Activated CD4-positive, alpha-beta T cell treated with anti-CD3 and anti-CD28 coated beads, Interleukin-2, amount 50 U/mL, for 4 hours (primary cell): ENCODE measurements around the gene POLN.

ENCODE experiments used
- DNase-seq, 2 experiments: peaks; one replicate each; pipeline ENCODE4 v3.0.0-alpha.2; 2020

The POLN gene

DNA sequence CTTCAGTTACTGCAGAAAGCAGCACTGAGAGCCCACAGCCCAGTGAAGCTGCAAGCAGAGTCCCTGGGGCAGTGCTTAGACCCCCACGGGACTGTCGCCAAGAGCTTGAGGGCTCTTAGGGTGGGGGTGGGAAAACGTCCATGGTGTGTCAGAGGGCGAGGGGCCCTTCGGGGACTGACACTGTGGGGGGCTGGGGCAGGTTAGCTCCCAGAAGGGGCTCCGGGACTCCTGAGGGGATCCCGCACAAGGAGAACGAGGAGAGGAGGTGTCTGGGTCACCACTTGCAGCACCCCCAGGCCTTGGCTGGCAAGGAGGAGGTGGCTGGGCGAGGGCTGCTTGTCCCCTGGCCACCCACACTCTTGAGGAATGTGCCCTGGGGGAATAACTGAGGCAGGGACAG is 162.0 kb downstream of the POLN start:
- no peak for DNase-seq

DNA sequence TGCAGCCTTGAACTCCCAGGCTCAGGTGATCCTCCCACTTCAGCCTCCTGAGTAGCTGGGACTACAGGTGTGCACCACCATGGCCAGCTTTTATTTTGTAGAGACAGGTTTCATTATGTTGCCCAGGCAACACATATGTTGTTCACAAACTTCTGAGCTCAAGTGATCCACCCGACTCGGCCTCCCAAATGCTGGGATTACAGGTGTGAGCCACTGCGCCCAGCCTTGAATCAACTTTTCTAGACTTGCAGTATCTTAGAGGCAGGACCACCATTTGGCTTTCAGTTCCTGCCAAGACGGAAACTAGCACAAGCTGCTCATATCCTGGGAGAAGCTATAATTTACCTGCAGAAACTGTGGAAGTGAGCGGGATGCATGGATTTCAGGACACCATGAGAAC is 162.9 kb downstream of the POLN start:
- DNase-seq, result no peak

GRCh38 chr4:2078584-2078983 is 163.3 kb downstream of the POLN start:
- DNase-seq, result no peak

DNA sequence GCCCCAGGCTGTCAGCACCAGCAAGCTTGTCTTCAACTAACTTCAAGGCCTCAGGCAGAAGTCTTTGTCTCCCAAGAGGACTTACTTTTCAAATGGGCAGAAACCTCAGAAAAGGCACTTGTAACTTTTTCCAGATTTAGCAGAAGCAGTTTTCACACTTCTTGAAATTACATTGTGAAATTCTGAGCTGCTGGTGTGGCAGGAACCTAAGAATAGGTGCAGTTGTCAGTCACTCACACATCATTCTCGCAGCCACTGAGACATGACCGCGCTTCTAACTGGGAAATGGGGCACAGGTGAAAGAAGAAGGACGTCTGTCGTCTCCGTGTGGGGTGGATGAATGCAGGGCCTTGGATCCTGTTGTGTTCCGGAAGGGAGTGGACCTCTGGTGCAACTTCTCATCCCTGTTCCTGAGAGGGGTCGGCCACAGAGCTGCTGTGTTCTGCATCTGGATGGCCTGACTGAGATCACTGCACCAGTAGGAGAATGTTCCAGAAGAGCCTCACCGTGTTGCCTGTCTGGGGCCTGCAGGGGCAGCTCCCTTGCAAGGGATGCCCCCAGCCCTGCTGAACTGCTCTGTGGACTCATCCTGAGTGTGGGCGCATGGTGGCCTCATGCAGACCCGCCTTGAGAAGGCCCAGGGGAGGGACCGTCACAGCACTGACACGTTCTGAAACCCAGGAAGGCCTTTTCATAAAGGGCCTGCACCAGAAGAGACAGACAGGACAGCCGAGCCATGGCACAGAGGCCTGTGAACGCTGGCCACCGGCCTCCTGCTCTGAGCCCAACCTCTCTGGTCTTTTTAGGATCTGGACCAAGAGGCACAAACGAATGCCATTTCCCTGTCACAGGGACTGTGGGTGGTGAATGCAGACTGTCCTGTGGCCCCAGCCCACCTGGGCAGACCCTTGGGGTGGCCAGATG is 164.1 kb downstream of the POLN start:
- DNase-seq, result no peak

GRCh38 chr4:2076908-2077536 is 164.9 kb downstream of the POLN start:
- DNase-seq, result no peak

- no peak for DNase-seq
Measured at GRCh38 chr4:2075987-2076907, 165.7 kb downstream of the POLN start.

GRCh38 chr4:2075171-2075986 is 166.5 kb downstream of the POLN start:
- no peak for DNase-seq

GRCh38 chr4:2074588-2074987 is 167.3 kb downstream of the POLN start:
- no peak for DNase-seq

- no peak for DNase-seq
Measured at GRCh38 chr4:2073808-2074481, 168.0 kb downstream of the POLN start.

DNA sequence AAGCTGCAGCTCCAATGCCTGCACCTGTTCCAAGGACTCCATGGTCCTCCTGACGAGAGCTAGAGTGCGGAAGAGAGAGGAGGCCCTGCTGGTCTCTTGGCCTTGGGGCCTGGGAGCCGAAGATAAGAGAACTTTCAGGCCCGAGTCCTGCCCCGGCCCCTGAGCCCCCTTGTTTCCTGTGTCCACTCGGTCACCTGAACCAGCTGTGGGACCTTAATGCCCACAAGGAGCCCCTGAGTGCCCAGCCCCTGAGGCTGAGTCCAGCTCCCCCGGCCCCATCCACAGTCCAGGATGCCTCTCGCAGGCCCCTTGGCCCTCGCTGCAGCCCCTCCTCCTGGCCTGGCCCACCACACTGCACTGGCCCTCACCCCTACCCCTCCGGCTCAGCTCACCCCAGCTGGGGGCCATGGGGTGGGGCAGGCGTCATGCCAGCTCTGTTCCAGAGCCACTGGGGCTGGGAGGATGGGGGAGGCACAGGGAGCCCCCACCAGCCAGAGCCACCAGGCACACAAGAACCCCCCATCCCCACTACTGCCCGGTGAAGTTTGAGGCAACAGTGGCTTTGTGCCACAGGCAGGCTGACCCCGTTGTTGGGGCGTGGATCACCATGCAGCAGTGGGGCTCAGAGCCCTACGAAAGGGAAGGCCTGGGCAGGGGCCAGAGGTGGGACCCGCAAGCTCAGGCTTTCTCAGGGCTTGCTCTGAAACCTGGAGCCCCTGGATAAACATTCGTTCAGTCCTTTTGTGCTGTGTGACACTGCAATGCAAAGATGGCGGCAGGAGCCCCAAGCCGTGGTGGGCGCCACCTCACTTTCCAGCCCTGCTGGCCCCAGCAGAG is 168.7 kb downstream of the POLN start:
- DNase-seq, result no peak

DNA sequence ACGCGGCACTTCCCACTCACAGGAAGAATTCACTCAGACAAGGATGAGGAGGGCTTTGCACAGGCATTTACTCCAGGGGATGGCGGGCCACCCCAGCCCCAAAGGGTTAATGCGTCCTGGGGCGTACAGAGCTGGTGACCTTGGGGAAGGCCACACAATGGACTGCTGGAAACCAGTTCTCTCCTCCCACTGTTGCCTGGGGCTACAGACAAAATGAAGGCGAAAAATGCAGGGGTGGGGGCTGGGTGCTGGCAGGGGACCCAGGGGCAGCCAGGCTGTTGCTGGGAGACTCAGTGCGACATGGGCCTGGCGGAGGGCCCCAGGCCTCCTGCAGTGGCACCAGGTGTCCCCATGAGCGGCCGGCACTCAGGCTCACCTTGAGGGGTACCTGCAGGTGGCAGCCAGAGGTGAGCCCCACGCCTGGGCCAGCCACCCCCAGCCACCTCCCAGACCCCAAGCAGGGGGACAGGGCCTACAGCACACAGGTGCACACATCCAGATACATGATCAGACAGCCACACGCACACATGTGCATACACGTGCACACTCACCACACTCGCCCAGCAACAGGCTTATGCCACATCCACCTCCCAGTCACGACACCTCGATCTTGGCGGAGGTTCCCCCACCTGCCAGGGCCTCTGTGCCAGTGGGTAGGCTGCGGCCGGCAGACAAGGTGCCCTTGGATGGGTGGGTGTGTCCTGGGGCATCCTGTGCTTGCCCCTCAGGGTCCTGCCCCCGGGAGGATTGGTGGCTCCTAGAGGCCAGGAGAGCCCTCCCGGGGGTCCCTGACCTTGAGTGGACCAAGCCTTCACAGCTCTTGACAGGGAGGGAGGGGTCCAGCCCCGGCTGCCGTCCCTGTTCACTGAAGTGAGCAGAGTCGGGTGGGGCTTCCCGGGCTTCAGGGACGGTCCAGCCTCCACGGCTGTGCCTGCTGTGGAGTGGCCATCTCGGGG is 169.7 kb downstream of the POLN start:
- no peak for DNase-seq

DNA sequence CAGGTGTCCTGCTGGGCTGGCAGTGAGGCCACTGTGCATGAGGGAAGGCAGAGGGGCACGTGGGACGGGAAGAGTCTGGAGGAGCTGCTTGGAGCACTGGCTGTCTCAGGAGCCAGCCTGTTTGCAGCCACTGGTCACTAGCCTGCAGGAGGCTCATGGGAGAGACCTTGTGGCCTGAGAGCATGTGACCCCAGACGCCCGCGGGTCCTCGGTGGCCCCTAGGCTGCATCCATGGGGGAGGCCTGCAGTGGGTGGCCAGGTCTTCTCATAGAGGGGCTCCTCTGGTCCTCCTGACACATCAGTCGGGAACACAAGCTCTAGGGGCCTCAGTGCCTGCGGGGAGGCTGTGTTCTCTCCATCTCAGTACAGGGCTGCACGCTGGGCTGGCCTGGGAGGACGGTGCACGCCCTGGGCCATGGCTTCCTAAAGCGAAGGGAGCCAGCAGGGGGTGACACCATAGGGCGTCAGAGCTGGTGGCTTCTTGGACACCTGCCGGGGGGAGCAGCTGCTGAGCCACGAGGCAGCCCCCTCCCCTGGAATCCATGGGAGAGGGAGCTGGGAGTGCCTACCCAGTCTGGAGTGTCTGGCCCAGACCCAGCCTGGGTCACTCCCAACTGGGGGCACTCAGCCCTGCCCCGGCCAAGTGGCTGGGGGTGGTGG is 170.5 kb downstream of the POLN start:
- DNase-seq, result no peak

DNA sequence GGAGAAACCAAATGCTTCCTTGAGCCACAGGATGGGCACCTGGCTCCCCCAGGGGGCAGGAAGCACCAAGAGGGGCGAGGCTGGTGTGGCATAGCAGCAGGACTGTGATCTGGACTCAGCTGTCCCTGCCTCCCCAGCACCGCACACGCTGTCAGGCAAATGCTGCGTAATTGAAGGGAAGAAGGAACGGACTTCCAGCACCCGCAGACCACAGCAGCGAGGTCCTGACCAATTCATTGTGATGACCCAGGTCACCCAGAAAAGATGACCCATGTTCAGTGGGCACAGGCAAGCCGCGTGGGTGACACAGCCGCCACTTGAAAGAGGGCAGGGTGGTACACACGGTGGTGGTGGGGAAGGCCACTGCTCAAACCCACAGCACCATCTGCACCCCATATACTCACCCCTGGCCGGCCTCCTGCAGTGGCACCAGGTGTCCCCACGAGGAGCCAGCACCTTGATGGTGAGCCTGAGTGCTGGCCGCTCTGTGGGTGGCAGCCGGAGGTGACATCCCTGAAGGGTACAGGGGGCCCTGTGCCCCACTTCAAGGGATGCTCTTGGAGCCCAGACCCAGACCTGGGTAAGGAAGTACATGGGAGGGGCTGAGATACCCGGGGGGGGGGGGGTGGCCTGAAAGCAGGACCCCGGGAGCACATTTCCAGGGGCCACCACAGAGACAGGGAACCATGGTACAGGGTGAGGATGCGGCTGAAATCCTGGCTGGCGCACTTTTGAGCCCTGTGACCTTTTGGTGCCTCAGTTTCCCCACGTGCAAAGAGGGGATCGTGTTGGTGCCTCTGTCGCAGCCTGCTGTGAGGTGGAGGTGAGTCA is 171.3 kb downstream of the POLN start:
- DNase-seq, result no peak

DNA sequence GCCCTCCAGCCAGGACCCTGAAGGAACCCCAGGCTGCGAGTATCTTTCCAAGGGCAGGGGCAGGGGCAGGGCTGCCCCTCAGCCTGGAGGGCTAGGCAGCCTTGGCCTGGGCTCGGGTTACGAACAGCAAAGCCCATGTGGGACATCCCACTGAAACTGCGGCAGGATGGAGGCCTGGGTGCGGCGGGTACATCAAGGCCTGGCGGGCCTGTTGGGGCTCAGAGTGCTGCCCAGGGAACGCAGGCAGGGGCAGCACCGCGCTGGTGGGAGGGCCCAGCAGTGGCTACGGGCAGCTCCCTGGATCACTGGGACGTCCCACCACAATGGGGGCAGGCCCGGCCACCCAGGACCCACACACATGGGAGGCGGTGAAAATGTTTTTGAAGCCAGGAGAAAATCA is 171.9 kb downstream of the POLN start:
- no peak for DNase-seq

DNA sequence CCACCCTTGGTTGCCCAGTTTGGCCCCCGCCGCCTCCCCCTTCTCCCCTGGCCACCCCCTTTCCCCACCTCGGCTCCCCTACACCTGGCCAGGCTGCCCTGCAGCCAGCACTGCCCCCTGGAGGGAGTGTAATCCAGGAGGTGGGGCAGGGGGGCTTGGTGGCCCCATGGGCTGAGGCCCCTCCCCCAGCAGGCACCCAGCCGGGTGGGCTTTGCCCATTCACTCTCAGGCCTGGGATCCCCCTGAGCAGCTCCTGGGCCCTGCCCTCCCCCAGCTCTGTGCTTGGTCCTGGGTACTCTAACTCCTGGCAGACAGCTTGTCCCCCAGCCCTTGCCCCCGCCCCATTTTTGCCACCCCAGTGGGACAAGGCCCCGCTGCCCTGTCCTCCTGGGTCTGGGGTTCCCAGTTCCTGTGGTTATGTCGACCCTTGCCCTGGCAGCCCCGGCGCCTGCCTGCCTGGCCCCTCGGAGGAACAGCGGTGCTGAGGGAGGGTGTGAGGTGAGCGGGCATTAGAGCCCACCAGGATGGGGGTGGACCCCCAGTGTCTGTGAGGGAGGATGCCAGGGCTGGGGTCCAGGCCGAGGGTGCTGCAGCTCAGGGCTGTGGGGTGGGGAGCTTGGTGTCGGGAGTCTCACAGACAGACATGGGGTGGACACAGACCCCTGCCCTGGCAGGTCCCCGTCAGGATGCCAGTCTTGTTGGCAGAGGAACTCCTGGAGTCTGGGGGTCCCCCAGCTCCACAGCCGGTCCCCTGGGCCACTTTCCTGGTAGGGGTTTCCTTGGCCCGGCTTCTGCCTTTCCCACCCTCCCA is 172.6 kb downstream of the POLN start:
- DNase-seq, result no peak

DNA sequence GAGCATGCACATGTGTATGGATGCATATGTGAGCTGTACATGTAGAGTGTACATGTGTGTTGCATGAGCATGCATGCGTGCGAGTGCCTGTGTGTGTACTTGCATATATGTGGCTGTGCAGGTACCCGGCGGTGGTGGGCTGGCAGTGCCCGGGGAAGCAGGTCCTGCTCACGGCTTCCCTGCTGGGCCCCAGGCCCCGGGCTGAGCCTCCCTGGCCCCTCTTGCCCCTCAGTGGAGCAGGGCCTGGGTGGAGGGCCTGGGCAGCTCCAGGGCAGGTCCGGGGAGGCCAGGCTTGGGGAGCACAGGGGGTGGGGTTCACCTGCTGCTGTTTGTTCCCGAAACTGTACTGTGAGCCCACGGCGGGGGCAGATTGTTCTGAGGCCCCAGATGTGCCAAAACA is 173.4 kb downstream of the POLN start:
- no peak for DNase-seq

GRCh38 chr4:2068198-2068470 is 173.8 kb downstream of the POLN start:
- DNase-seq, result no peak
